GM06990 (cell line): ENCODE results near the gene PLAAT3.

ENCODE experiments used
- DNase-seq: peaks from one replicate; pipeline ENCODE4 v3.0.0-alpha.2; 2011; ENCODE audit not compliant: insufficient read length; ENCODE audit errors: extremely low read depth
- H3K27me3 ChIP-seq: replicated peaks from 2 replicates; pipeline ENCODE4 v1.6.0; 2011; ENCODE audit warnings: low read length; ENCODE audit not compliant: control insufficient read depth, insufficient read depth
- H3K36me3 ChIP-seq: 2 replicates; pipeline ENCODE4 v1.5.1; 2011; ENCODE audit warnings: low read length; ENCODE audit not compliant: control insufficient read depth, insufficient read depth
- H3K4me3 ChIP-seq: replicated peaks from 2 replicates; pipeline ENCODE4 v1.5.1; 2011; ENCODE audit warnings: low read depth, mild to moderate bottlenecking, control low read depth, low read length
- CTCF ChIP-seq: IDR thresholded peaks from 2 replicates; pipeline ENCODE4 v1.5.1; 2011; ENCODE audit warnings: low read length, control low read depth, mild to moderate bottlenecking, inconsistent platforms; ENCODE audit not compliant: insufficient read depth, poor library complexity, severe bottlenecking

PLAAT3 gene

DNA sequence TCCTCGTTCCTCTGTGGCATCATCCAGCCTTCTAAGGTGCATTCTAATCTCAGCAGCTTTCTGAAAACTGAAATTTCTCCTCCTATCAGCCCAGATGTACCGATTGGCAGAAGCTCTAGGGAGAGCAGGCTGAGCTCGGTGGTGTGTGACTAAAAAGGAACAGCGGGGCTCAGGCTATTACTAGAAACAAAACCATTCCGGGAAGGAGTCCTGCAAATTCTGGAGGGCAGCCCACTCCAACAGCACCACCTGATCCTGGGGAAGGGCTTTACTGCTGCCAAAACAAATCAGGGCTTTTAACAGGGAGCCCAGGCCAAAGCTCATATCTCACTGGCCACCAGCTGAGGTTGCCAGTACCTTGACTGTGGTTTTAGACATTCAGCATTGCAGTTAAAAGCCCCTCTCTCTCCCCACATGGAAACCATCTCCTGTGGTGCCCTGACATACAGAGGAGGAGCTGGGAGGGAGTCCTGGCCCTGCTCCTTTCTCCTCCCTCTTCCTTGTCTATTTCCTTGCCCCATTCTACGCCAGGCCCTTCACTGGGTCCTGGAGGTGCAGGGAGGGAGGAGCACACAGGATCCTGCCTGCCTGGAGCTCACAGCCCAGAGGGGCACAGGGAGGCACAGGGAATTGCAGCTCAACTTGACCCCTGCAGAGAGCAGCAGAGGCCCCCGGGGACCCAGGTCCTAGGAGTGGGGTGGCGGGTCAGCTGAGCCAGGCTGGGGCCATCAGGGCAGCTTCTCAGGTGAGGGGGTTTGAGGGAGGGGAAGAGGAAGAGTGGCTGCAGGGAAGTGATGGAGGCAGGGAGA, 76.7 kb downstream of the PLAAT3 start:
- peak overlapping the region; percentile 40; the same call in 1 of the 2 replicates for H3K4me3 ChIP-seq
- DNase-seq: no peak
- no peaks in the 10 kb centered on the region for H3K36me3 ChIP-seq
- TF ChIP-seq CTCF: no peak
- no peaks in the 10 kb centered on the region for H3K27me3 ChIP-seq

GRCh38 chr11:63536669-63537292, 77.5 kb downstream of the PLAAT3 start, which contains the start of gene PLAAT4:
Gene PLAAT4 (plus strand): TSS chr11:63536808. CDS start chr11:63536869, 61 bp downstream.
- H3K27me3 ChIP-seq: no peaks in the 10 kb centered on the region
- peak; percentile 29 for DNase-seq
- no peak for TF ChIP-seq CTCF
- H3K4me3 ChIP-seq: peak within 1 kb of the TSS; percentile 40
- no peaks in the 10 kb centered on the region for H3K36me3 ChIP-seq

DNA sequence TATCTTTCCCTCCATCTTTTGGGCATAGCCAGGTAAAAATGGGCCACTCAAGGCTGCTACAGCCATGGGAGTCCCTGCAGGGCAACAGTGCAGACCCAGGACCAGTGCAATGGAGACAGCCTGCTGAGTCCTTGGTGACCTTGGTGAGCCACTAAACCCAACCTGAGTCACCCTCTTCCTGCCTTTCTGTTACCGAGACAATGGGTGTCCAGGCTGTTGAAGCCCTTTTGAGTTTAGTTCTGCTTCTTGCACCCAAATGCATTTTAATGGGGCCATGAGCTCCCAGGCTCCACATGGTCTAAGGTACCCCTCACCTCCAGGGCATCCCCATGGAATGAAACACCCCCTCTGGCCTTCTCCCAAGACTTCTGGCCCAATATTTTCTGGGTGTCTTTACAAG, 78.5 kb downstream of the PLAAT3 start:
- Histone ChIP-seq H3K4me3 (no peak overlapping the region), H3K36me3 (no peaks in the 10 kb centered on the region), H3K27me3 (no peaks in the 10 kb centered on the region)
- no peak for DNase-seq
- TF ChIP-seq CTCF: no peak

DNA sequence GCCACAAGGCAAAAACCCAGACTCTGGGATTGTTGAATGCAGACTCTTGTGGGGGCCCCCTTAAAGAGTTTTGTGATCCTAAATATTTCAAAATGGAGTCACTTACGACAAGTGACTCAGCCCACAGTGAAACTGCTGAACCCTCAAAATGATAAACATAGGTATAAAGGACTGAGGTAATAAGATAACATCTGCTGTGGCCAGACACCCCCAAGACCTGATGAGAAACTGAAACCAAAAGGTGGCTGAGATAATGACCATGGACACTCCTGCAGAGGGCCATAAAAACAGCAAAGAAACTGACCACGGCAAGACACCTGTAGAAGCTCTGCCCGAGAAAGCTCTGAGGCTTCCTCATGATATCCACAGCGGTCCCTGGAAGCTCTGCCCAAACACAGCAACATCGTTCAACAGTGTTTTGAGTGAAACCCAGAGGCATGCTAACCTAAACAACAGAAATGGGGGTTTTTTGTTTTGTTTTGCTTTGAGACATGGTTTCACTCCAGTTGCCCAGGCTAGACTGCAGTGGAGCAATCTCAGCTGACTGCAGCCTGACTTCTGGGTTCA, 79.3 kb downstream of the PLAAT3 start:
- no peak overlapping the region for H3K4me3 ChIP-seq
- TF ChIP-seq CTCF: no peak
- no peaks in the 10 kb centered on the region for H3K27me3 ChIP-seq
- DNase-seq: peak; percentile 35
- H3K36me3 ChIP-seq: no peaks in the 10 kb centered on the region

DNA sequence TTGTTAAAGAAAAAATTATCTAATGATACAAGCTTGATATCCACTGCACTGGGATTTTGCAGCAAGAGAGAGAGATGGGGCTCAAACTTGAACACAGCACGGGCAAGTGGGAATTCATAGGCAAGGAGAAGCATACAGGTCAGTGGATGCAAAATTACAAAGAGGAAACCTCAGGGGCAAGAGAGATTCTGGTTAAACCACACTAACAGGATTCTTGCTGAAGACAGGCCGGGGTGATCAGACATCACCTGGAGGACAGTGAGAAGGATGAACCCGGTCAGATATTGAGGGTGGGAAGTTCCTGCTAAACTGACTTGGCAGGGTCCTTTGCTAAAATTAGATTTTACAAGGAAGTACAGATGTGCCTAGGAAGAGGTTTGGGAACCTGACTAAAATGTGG, 80.2 kb downstream of the PLAAT3 start:
- no peaks in the 10 kb centered on the region for H3K27me3 ChIP-seq
- no peaks in the 10 kb centered on the region for H3K36me3 ChIP-seq
- H3K4me3 ChIP-seq: no peak overlapping the region
- TF ChIP-seq CTCF: no peak
- no peak for DNase-seq
